ENCODE results near the gene CRHR2. TPM values are rescaled to one million over a fixed set of nuclear protein-coding genes. Genes with fewer than 3 reads are reported as not detected.

The CRHR2 gene
- total RNA-seq, 1 donor from 2014 or later, result not detected

GRCh38 chr7:30683306-30683705 is 1.1 kb upstream of the CRHR2 start:
- no peak for TF ChIP-seq CTCF (conservative IDR thresholded peaks at IDR 0.05; ENCODE audit: low read depth, low read length)
- DNase-seq (ENCODE audit: low read depth), result no peak
- no peak overlapping the region for H3K4me3 ChIP-seq (ENCODE audit: low read depth, low read length)

- DNase-seq (ENCODE audit: low read depth), result no peak
- peak overlapping the region; percentile 11 for H3K4me3 ChIP-seq (ENCODE audit: low read depth, low read length)
- no peak for TF ChIP-seq CTCF (conservative IDR thresholded peaks at IDR 0.05; ENCODE audit: low read depth, low read length)
Measured at GRCh38 chr7:30681815-30682211, 443 bp downstream of the CRHR2 start.

- TF ChIP-seq CTCF (conservative IDR thresholded peaks at IDR 0.05; ENCODE audit: low read depth, low read length), result no peak
- H3K4me3 ChIP-seq (ENCODE audit: low read depth, low read length), result no peak overlapping the region
- no peak for DNase-seq (ENCODE audit: low read depth)
Measured at GRCh38 chr7:30681331-30681797, 892 bp downstream of the CRHR2 start.

GRCh38 chr7:30679664-30680063 is 2.6 kb downstream of the CRHR2 start:
- no peak overlapping the region for H3K4me3 ChIP-seq (ENCODE audit: low read depth, low read length)
- TF ChIP-seq CTCF (conservative IDR thresholded peaks at IDR 0.05; ENCODE audit: low read depth, low read length), result no peak
- DNase-seq (ENCODE audit: low read depth), result no peak

GRCh38 chr7:30678805-30679204 is 3.5 kb downstream of the CRHR2 start:
- H3K4me3 ChIP-seq (ENCODE audit: low read depth, low read length), result no peak overlapping the region
- no peak for TF ChIP-seq CTCF (conservative IDR thresholded peaks at IDR 0.05; ENCODE audit: low read depth, low read length)
- no peak for DNase-seq (ENCODE audit: low read depth)

GRCh38 chr7:30674876-30675275 is 7.4 kb downstream of the CRHR2 start:
- no peak for DNase-seq (ENCODE audit: low read depth)
- no peak for TF ChIP-seq CTCF (conservative IDR thresholded peaks at IDR 0.05; ENCODE audit: low read depth, low read length)
- H3K4me3 ChIP-seq (ENCODE audit: low read depth, low read length), result no peak overlapping the region

- no peak for TF ChIP-seq CTCF (conservative IDR thresholded peaks at IDR 0.05; ENCODE audit: low read depth, low read length)
- DNase-seq (ENCODE audit: low read depth), result no peak
- no peak overlapping the region for H3K4me3 ChIP-seq (ENCODE audit: low read depth, low read length)
Measured at GRCh38 chr7:30674420-30674819, 7.8 kb downstream of the CRHR2 start.
